GM21390 (cell line): Measurements from ENCODE around the gene RASL10B.

Source experiments
- ATAC-seq: cut with Tn5 transposase; IDR thresholded peaks from one replicate; pipeline ENCODE4 v1.9.1; 2021; ENCODE audit not compliant: unreplicated experiment

The RASL10B gene

DNA sequence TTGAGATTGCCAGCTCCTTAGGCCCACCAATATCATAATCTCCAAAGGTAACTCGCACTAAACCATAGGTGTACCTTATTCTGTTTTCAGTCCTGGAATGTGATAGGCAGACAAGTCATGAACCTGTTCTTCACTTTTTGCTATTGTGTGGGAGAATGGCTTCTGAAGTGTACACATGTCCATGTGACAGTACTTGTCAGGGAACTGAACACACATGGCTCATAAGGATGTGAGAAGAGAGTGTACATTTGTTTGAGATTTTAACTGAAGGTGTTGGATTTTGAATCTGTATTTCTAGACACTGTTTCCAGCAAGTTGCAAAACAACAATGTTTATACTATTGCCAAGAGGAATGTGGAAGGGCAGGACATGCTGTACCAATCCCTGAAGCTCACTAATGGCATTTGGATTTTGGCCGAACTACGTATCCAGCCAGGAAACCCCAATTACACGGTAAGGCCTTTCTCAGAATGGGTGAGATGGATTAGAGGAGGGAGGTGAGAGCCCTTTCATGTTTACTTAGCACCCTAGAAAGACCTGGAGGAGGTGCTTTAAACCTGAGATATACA is 14.5 kb upstream of the RASL10B start:
- ATAC-seq = no peak

DNA sequence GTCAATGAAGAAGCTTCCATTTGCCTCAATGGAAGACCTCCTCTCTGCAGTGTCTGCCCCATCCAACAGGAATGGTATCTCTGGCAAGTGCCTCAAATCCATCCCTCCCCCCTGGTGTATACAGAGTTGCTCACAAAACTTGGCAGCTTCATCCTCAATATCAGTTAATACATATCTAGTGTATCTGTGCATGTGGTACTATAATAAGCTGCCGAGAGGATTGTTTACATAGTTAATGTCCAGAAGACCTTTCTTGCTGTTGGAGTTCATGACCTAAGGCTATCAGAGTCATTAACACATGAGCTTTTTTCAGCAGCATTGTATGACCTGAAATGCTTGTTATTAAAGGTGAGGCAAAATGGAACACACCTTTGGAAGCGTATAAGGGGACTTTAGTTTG is 14.0 kb upstream of the RASL10B start:
- no peak for ATAC-seq

DNA sequence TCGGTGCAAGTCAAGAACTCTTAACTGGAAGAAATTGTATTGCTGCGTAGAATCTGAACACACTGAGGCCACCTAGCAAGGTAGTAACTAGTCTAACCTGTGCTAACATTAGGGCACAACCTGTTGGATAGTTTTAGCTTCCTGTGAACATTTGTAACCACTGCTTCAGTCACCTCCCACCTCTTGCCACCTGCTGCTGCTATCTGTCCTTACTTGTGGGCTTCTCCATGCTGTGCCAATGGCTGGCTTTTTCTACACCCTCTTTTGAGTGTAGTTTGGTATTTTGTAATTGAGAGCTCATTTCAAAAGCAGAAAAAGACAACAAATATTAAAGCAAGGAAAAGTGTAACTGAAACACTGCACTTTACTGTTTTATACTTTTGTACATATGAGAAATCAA is 7.7 kb upstream of the RASL10B start:
- no peak for ATAC-seq

DNA sequence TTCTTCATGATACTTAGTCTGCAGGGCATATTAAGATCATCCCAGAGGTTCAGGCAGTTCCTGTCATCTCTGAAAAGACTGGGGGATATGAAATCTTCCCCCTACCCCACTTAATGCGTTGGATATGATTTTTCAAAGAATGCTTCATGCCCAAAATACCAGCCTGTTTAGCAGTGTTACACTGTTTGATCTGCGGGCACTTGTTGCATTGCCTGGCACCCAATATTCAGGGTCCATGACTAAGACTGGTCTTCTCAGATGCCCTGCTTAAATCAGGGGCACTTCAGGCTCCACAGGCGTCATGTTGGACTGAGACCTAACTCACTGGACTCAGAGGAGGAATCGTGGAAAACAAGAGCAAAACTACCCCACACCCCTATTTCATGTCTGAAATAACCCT is 6.4 kb upstream of the RASL10B start:
- ATAC-seq = no peak

DNA sequence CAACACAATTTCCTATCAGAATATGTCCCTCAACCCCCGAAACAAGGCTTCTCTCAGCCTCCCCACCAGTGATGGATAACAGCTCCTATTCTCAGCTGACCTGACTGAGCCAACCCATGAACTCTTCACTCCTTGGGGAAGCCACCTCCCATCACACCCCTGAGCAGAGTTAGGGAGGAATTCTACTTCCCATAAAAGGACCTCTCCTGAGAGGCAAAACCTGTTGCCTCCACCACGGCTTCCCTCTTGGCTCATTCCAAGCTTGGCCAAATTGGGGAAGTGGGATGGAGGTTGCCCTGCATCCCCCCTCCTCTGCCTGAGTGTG is 5.7 kb upstream of the RASL10B start:
- no peak for ATAC-seq

DNA sequence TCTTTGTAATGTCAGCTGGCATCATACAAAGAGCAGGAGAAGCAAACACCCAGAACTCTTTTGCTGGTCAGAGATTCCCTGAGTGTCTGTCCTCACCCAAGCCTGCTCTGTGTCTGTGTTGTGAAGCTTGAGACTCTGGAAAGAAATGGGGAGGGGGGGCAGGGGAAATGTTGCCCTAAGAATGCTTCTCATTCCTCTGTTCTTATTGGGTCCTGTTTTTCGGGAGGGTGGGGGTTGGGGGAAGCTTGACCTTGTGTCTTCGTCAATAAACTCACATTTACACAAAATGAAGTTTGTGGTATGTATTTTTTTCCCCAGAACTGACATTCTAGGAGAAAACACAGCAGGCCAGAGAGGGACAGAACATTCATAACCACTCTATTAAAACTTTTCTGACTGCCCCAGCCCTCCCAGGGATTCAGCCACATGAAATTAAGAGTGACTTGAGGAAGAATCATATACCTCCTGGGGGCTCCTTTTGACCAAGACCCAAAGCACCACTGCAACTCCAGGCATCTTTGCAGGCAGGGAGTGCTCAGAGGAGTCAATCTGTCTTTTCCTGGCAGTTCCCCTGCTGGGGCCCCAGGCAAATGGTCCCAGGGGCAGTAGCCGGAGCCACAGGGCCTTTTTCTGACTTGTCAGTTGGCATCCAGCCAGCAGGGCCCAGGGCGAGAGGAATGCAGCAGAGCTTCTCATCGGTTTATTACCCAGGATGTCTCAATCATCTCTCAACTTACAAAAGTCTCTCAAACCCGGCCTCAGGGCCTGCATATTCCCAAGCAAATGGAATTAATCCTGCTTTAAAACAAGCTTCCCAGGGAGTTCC is 5.1 kb upstream of the RASL10B start:
- ATAC-seq = no peak

DNA sequence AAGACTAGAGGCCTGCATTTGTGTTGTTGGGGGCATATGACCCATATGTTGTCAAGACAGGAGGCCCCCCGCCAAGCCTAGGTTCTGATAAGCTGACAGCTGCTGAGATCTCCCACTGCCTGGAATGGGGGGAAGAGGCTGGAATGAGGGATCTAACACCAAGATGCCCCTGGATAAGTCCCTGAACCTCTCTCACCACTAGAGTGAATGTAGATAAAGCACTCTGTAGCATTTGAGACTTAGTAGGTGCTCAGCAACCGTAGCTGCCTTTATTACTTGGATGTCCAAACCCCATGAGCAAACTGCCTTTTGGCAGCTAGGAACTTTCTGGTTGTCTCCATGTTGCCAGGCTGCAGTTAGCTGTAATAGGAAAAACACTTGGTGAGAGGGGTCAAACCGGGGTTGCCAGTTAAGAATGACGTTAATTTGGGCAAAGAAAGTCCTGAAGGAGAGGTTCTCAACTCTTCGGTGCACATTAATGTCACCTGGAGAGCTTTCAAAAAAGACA is 4.4 kb upstream of the RASL10B start:
- no peak for ATAC-seq

DNA sequence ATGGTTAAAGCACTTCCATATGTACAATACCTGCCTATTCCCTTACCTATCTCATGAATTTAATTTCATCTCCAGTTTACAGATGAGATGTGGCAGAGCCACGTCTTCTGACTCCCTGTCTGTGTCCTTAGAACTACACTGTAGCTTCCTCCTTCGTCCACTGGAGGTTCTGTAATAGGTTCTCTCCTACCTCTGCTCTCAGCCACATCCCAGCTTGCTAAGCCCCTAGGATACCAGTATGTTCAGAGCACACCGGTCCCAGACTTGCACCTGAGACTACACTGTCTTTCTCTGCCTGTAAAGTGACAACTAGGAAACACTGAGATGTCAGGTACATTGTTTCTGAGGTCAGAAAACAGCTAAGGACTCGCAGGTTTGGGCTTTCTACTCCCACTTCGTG is 3.8 kb upstream of the RASL10B start:
- no peak for ATAC-seq

DNA sequence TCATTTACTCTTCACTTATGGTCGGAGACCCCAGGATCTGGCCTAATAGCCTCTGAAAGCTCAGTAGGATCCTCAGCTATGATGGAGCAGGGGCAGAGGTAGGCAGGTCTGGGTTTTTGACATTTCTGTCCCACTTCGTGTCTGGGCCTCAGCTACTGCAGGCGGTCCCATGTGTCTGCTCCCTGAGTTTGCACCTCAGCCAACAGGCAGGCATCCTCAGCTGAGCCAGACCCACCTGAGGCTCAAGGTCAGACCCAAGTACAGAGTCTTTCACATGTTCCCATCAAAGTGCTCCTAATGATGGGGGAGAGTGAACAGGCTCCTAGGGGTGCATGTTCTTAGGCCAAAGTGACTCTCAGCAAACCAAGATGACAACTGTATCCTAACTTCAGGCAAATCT is 2.9 kb upstream of the RASL10B start:
- ATAC-seq = no peak

DNA sequence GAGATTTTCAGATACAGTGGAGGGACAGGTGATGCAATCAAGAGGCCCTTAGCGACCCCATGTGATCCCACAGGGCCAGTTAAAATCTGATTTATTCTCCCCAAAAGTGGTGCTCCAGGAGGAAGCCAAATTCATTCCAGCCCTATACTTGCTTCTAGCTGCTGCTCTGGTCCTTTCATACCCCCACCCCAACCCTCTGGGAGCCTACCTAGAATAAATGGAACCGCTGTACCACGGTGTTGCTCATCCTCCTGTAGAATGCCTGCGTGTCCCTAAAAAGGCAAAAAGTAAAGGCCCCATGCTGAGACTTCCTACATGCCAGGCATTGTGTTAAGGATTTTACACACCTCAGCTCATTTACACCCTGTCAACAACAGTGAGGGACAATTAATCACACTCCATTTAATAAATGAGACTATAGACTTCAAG is 2.0 kb upstream of the RASL10B start:
- ATAC-seq = no peak

DNA sequence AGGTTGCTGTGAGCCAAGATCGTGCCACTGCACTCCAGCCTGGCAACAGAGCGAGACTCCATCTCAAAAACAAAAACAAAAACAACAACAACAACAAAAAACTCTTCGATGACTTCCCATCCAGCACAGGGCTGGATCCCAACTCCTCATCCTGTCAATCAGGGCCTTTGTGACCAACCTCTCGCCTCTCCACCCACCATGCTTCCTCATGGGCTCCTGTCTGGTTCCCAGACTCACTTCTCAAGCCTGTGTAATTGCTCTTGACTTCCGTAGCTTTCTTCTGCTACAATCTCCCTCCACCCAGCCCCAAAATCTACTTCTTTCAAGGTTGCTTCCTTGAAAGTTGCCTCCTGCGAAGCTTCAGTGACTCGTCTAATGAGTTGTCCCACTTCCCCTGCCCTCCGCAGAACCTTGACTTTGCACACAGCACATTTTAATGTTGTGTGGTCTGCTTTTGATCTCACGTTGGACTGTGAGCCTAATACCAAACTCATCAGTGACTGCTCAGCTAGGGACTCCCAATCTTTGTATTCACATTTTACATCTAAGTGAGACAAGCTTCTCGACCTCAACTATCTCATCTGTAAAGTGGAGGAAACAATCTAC is 936 bp upstream of the RASL10B start:
- ATAC-seq = no peak

DNA sequence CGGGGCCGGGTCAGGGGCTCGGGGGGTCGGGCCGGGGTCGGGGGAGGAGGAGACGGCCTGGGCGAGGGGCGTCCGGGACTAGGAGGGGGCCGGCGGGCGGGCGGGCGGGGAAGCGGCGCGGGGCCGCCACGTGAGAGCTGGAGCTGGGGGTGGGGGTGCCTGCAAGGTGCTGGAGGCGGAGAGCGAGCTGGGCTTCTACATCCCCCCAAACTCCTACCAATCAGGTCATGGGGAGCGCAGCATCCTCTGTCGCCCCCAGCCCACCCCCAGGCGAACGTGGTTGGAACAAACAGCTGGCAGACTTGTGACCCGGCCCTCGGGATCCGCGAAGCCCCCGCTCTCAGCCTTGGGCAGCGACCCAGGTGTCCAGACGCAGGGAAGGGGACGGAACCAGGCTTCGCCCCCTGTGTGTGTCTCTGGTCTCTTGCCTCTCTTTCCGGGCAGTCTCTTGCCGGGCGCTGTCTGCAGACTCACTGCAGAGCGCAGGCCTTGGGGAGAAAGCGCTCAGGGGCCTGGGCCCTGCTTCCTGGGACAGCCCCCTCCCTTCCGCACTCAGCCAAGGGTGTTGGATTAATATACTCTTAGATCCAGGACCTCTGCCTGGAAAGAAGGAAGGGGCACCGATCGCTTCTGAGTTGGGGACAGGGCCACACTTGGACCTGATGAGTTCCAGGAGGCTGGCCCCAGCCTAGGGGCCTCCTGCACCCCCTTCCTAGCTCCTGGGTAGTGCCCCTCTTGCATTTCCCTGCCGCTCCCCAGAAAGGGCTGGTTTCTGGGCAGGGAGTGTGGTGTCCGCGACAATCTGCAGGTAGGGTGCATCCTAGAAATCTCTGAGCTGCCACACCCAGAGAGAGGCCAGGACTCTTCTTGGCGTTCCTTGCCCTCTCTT is 722 bp downstream of the RASL10B start:
- ATAC-seq = no peak

DNA sequence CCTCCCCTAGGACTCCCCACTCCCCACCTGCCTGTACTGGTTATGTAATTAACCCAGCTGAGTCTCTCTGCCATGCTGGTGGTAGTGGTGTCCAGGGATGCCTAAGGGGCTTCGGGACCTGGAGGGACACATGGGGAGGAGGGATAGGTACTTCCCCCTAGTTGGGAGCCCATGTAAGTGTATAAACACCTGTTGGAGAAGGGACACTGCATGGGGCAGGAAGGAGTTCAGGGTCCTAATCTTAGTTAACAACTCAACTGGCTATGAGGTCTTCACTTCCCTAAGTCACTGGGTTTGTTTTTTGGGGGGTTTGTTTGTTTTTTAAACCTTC is 1.3 kb downstream of the RASL10B start:
- no peak for ATAC-seq

DNA sequence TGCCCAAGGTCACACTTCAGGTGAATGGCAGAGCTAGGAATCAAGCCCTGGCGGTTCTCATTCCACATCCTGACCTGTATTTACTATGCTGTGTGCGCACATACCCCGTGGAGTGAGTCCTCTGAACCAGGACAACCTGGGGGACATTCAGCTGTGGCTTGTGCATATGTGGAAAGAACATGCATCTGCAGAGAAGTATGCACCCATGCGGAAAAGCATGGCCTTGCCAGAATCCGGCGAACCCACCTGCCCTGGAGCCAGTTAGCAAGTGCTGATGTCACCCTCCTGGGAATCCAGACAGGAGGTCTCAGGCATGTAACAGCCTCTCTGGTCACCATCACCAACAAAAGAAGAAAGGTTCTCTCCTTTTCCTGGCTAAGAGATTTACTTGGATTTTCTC is 1.9 kb downstream of the RASL10B start:
- no peak for ATAC-seq

DNA sequence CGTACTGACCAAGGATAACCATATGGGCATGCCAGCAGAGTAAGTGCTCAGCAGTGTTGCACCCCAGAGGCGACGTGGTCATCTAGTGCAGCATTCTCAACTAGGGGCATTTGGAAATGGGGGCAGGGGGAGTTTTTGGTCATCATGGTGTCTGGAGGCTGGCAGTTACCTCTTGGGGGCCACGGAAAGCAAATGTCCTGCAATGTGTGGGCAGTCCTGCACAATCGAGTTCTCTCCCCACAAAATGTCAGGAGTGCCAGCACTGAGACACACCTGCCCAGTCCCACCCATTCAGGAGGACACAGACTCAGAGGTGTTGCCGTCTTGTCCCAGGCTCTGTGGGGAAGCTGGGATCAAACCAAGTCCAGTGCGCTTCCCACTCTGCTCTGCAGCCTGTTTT is 3.0 kb downstream of the RASL10B start:
- ATAC-seq = no peak

DNA sequence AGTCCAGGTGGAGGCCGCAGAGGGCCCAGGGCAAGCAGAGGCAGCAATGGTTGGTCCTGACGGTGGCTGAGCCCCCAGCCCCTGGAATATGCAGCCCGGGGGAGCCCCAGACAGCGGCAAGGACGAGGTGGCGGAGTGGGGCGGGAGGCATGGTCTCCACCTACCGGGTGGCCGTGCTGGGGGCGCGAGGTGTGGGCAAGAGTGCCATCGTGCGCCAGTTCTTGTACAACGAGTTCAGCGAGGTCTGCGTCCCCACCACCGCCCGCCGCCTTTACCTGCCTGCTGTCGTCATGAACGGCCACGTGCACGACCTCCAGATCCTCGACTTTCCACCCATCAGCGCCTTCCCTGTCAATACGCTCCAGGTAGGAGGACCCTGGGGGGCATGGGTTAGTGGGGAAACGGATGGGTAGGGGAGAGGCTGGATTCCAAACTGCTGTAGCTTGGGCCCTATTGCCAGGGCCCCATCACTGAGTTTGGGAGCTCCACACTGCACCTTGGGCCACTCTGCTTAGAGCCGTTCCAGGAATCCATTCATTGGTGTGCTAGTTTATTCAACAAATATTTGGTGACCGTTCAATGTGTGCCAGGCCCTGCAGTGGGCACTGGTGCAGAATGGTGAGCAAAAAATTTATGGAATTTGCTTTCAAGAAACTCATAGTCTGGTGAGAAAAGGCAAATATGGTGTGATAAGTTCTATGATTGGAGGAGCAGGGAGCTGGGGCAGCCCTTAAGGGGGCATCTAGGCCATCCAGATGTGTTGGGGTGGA is 3.8 kb downstream of the RASL10B start:
- ATAC-seq = no peak

DNA sequence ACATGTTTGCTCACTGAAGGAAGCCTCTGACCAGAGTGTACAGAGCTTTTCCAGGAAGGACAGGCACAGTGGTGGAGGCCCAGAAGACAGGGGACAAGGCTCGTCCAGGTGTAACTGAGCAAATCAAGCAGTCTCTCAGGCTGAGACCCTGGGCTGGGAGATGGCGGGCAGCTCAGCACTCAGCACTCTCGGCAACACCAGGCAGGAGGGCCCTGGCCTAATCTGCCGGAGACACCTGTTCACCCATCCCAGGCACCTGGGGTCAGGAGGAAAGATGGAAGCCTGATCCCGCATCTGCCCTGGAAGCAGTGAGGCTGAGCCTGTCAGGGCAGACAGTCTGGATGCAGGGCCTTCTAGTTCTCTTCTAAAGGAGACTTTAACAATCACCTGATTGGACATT is 4.8 kb downstream of the RASL10B start:
- no peak for ATAC-seq

DNA sequence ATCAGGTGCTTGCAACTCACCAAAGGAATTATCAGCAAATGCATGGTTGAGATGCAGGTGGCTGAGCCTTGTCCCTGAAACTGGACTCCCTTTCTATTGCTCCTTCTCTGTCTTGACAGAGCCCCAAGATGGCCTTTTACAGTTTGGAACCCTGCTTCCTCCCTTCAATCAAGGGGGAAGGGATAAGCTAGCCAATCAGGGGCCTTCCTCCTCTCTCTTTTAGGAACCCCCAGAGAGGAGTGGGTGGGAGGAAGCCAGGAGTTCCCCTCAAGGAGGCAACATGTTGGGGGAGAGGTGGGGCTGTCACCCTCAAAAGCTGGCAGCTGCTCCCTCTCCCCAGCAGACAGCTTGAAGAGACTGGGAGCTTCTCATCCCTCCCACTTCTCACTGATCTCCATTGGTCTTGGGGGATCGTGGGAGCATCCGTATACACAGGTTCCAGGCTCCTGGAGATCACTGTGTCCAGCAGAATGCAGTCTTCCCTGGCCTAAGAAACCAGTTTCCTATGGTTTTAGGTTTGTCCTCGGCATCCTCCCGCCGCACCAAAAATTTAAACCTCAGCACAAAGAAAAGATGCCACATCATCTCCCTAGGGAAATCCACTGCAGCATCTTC is 7.2 kb downstream of the RASL10B start:
- ATAC-seq = no peak

DNA sequence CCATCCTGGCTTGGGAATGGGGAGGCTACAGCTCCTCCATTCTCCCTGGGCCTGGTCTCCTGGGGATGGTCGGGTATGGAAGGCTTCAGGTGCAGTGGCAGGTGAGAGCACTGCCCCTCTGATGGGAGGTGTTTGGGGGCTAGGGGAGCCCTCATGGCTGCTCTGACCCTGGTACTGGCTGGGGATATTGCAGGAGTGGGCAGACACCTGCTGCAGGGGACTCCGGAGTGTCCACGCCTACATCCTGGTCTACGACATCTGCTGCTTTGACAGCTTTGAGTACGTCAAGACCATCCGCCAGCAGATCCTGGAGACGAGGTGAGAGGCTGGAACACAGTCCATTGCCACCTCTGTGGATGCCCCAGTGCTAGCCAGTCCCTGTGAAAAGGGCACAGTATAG is 8.8 kb downstream of the RASL10B start:
- no peak for ATAC-seq
